ENCODE data around the gene LRRC73.

- TF ChIP-seq, protein P1, sequence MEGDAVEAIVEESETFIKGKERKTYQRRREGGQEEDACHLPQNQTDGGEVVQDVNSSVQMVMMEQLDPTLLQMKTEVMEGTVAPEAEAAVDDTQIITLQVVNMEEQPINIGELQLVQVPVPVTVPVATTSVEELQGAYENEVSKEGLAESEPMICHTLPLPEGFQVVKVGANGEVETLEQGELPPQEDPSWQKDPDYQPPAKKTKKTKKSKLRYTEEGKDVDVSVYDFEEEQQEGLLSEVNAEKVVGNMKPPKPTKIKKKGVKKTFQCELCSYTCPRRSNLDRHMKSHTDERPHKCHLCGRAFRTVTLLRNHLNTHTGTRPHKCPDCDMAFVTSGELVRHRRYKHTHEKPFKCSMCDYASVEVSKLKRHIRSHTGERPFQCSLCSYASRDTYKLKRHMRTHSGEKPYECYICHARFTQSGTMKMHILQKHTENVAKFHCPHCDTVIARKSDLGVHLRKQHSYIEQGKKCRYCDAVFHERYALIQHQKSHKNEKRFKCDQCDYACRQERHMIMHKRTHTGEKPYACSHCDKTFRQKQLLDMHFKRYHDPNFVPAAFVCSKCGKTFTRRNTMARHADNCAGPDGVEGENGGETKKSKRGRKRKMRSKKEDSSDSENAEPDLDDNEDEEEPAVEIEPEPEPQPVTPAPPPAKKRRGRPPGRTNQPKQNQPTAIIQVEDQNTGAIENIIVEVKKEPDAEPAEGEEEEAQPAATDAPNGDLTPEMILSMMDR (IDR thresholded peaks at IDR 0.05) = no peak
- no peak for TF ChIP-seq EP300 (IDR thresholded peaks at IDR 0.05)
Observed at GRCh38 chr6:43516697-43517504, 6.8 kb upstream of the LRRC73 start, which contains the start of the genes POLR1C and YIPF3.
